Endodermal cell (in vitro differentiated cells): ENCODE results near the gene MYG1. TPM values are rescaled to one million over a fixed set of nuclear protein-coding genes. Genes with fewer than 3 reads are reported as not detected.

ENCODE experiments used
- DNase-seq: peaks from one replicate; pipeline ENCODE4 v3.0.0-alpha.2; 2017
- H3K27ac ChIP-seq: 2 replicates; pipeline ENCODE4 v1.5.1; 2013; ENCODE audit warnings: mild to moderate bottlenecking, low read depth, low read length, moderate library complexity
- H3K27me3 ChIP-seq: 2 replicates; pipeline ENCODE4 v1.6.1; 2013; ENCODE audit warnings: mild to moderate bottlenecking, low read length, moderate library complexity; ENCODE audit not compliant: insufficient read depth, control insufficient read depth, poor library complexity, severe bottlenecking
- H3K36me3 ChIP-seq: 2 replicates; pipeline ENCODE4 v1.7.0; 2013; ENCODE audit warnings: mild to moderate bottlenecking, low read length, moderate library complexity; ENCODE audit not compliant: control insufficient read depth, insufficient read depth
- H3K4me1 ChIP-seq: one replicate; pipeline ENCODE4 v1.7.0; 2013; ENCODE audit warnings: low read length; ENCODE audit not compliant: control insufficient read depth, insufficient read depth
- H3K4me3 ChIP-seq: 2 replicates; pipeline ENCODE4 v1.5.1; 2013; ENCODE audit warnings: mild to moderate bottlenecking, low read length, moderate library complexity
- H3K9ac ChIP-seq: 2 replicates; pipeline ENCODE4 v1.6.1; 2013; ENCODE audit warnings: mild to moderate bottlenecking, low read length, moderate library complexity; ENCODE audit not compliant: poor library complexity, severe bottlenecking; ENCODE audit errors: extremely low read depth
- H3K9me3 ChIP-seq: 2 replicates; pipeline ENCODE4 v1.6.1; 2013; ENCODE audit warnings: mild to moderate bottlenecking, low read length, moderate library complexity; ENCODE audit not compliant: control insufficient read depth
- H3K27ac Mint-ChIP-seq: 2 replicates; pipeline ENCODE4 v1.8.0; 2020; ENCODE audit warnings: mixed read lengths
- H3K27me3 Mint-ChIP-seq: 2 replicates; pipeline ENCODE4 v1.8.0; 2021; ENCODE audit warnings: mild to moderate bottlenecking, mixed read lengths; ENCODE audit not compliant: insufficient read depth
- H3K36me3 Mint-ChIP-seq: 2 replicates; pipeline ENCODE4 v1.8.0; 2020; ENCODE audit warnings: low read depth, mixed read lengths
- H3K4me1 Mint-ChIP-seq: 2 replicates; pipeline ENCODE4 v1.8.0; 2020; ENCODE audit warnings: mixed read lengths
- H3K4me3 Mint-ChIP-seq: 2 replicates; pipeline ENCODE4 v1.8.0; 2020; ENCODE audit warnings: mild to moderate bottlenecking, moderate library complexity, mixed read lengths
- H3K9me3 Mint-ChIP-seq: 2 replicates; pipeline ENCODE4 v1.8.0; 2020; ENCODE audit warnings: mild to moderate bottlenecking, mixed read lengths
- CTCF ChIP-seq: fragments of 200-600 bp; sonication (generic); conservative IDR thresholded peaks from 2 replicates; pipeline ENCODE4 v1.5.0; 2021; ENCODE audit warnings: antibody characterized with exemption, mild to moderate bottlenecking
- WGBS, 2 experiments: methylation state at CpG; one replicate each; pipeline versions ENCODE4 v1.1.5 to v1.1.7; 2013; ENCODE audit warnings: missing lambda C conversion rate in 2 of 2, mixed read lengths in 1 of 2; ENCODE audit not compliant: insufficient coverage in 1 of 2, insufficient read length in 1 of 2; 5-methylcytosine and 5-hydroxymethylcytosine counted together
- total RNA-seq, 2 donors: library from RNA; stranded (reverse); fragmentation: NEBNext Ultra II Directional in 1 of 2; extraction: Animal tissue kit (Norgen Biotek cat#: 25700) in 1 of 2; gene quantifications; 2 replicates in 1 of 2; 3 replicates in 1 of 2; pipeline ENCODE4 v1.2.1, GENCODE V29; 2021

MYG1 gene
- total RNA-seq, 2 donors from 2014 or later = 55.3 to 74.2 TPM

GRCh38 chr12:53352331-53353256 lies 53.1 kb downstream of the MYG1 start:
- peak; percentile 97 for DNase-seq
- peak; percentile 90 for TF ChIP-seq CTCF
- H3K27me3 ChIP-seq = no peaks in the 10 kb centered on the region
- no peaks in the 10 kb centered on the region for H3K9me3 ChIP-seq
- no peaks in the 10 kb centered on the region for H3K36me3 ChIP-seq
- H3K4me1 ChIP-seq = no peaks in the 10 kb centered on the region
- no peak overlapping the region for H3K27ac Mint-ChIP-seq
- H3K9me3 Mint-ChIP-seq = no peaks in the 10 kb centered on the region
- H3K4me3 Mint-ChIP-seq = no peak overlapping the region
- 62 to 69% methylated on average over 21 of the region's 21 CpGs for WGBS, 2 experiments
- no peaks in the 10 kb centered on the region for H3K36me3 Mint-ChIP-seq
- H3K4me1 Mint-ChIP-seq = peaks cover 2% of the 10 kb centered on the region
- no peaks in the 10 kb centered on the region for H3K27me3 Mint-ChIP-seq
- H3K9ac ChIP-seq = no peak overlapping the region
- no peak overlapping the region for H3K27ac ChIP-seq
- H3K4me3 ChIP-seq = no peak overlapping the region

GRCh38 chr12:53353257-53353655 lies 53.8 kb downstream of the MYG1 start:
- Mint-ChIP-seq H3K36me3 (no peaks in the 10 kb centered on the region), H3K27me3 (no peaks in the 10 kb centered on the region), H3K4me1 (peaks cover 2% of the 10 kb centered on the region), H3K27ac (no peak overlapping the region), H3K9me3 (no peaks in the 10 kb centered on the region), H3K4me3 (no peak overlapping the region)
- Histone ChIP-seq H3K9ac (no peak overlapping the region), H3K9me3 (no peaks in the 10 kb centered on the region), H3K4me1 (no peaks in the 10 kb centered on the region), H3K27me3 (no peaks in the 10 kb centered on the region), H3K36me3 (no peaks in the 10 kb centered on the region), H3K27ac (no peak overlapping the region), H3K4me3 (no peak overlapping the region)
- no peak for DNase-seq
- no peak for TF ChIP-seq CTCF
- 92 to 96% methylated on average over 2 to 5 of the region's 5 CpGs for WGBS, 2 experiments

- no peak overlapping the region for H3K27ac Mint-ChIP-seq
- no peak overlapping the region for H3K9ac ChIP-seq
- DNase-seq = no peak
Measured at GRCh38 chr12:53355121-53355520, 55.6 kb downstream of the MYG1 start.

More at GRCh38 chr12:53355121-53355520, 55.6 kb downstream of the MYG1 start:
- Mint-ChIP-seq H3K4me3 (no peak overlapping the region), H3K36me3 (no peaks in the 10 kb centered on the region), H3K27me3 (no peaks in the 10 kb centered on the region), H3K9me3 (no peaks in the 10 kb centered on the region), H3K4me1 (peaks cover 2% of the 10 kb centered on the region)
- no peak overlapping the region for H3K4me3 ChIP-seq
- H3K4me1 ChIP-seq = no peaks in the 10 kb centered on the region
- no peaks in the 10 kb centered on the region for H3K27me3 ChIP-seq
- no peaks in the 10 kb centered on the region for H3K9me3 ChIP-seq
- H3K36me3 ChIP-seq = no peaks in the 10 kb centered on the region
- no peak for TF ChIP-seq CTCF
- 75 to 88% methylated on average over 3 of the region's 3 CpGs for WGBS, 2 experiments
- H3K27ac ChIP-seq = no peak overlapping the region

Other genes with a start within 250 kb of the MYG1 start
- 10 to 100 TPM; 10.2 to 12.6 TPM for gene TNS2, start 249.6 kb upstream of the MYG1 start, total RNA-seq
- gene SPRYD3, start 220.3 kb upstream of the MYG1 start, total RNA-seq = 10 to 100 TPM; 13.0 to 18.4 TPM
- gene IGFBP6, start 202.0 kb upstream of the MYG1 start, total RNA-seq = 10 to 100 TPM; 21.7 to 48.4 TPM
- gene SOAT2, start 196.2 kb upstream of the MYG1 start, total RNA-seq = under 1 TPM; 0.46 to 0.71 TPM
- 10 to 100 TPM; 54.0 to 54.6 TPM for gene ZNF740, start 119.0 kb upstream of the MYG1 start, total RNA-seq
- gene CSAD, start 118.8 kb upstream of the MYG1 start, total RNA-seq = 10 to 100 TPM; 24.9 to 38.2 TPM
- gene ITGB7, start 92.4 kb upstream of the MYG1 start, total RNA-seq = 1 to 10 TPM; 1.4 TPM
- gene RARG, start 67.5 kb upstream of the MYG1 start, total RNA-seq = 10 to 100 TPM; 19.5 to 26.8 TPM
- 10 to 100 TPM; 33.3 to 50.7 TPM for gene ESPL1, start 31.4 kb upstream of the MYG1 start, total RNA-seq
- 100 to 1,000 TPM; 322 to 403 TPM for gene PFDN5, start 4.2 kb upstream of the MYG1 start, total RNA-seq
- gene AAAS, start 21.9 kb downstream of the MYG1 start, total RNA-seq = 10 to 100 TPM; 69.4 to 82.4 TPM
- gene SP7, start 36.7 kb downstream of the MYG1 start, total RNA-seq = not detected
- gene SP1, start 80.5 kb downstream of the MYG1 start, total RNA-seq = 10 to 100 TPM; 91.2 to 99.5 TPM
- 10 to 100 TPM; 17.1 to 23.6 TPM for gene AMHR2, start 124.2 kb downstream of the MYG1 start, total RNA-seq
- 100 to 1,000 TPM; 184 to 209 TPM for gene PRR13, start 142.0 kb downstream of the MYG1 start, total RNA-seq
- gene PCBP2, start 152.4 kb downstream of the MYG1 start, total RNA-seq = 1,000 to 10,000 TPM; 1,281 to 1,338 TPM
- gene MAP3K12, start 199.8 kb downstream of the MYG1 start, total RNA-seq = 1 to 10 TPM; 5.5 to 8.1 TPM
- gene TARBP2, start 201.6 kb downstream of the MYG1 start, total RNA-seq = 10 to 100 TPM; 48.4 to 60.3 TPM
- gene NPFF, start 207.8 kb downstream of the MYG1 start, total RNA-seq = not detected